Measurements from ENCODE around the gene LMO1. TPM values are rescaled to one million over a fixed set of nuclear protein-coding genes. Genes with fewer than 3 reads are reported as not detected.

LMO1 gene
- total and polyA plus RNA-seq, 10 donors = 0.17 to 1.0 (median 0.57) TPM; not detected in 5

GRCh38 chr11:8219257-8220021, 44.2 kb downstream of the LMO1 start:
- H3K4me1 ChIP-seq = no peaks in the 10 kb centered on the region
- no peak for DNase-seq
- no peaks in the 10 kb centered on the region for H3K27me3 ChIP-seq (replicated peaks in 1 of 7)
- TF ChIP-seq POLR2A (IDR thresholded peaks at IDR 0.05) (no peak), POLR2AphosphoS5 (IDR thresholded peaks at IDR 0.05) (no peak)
- TF ChIP-seq, protein P1, sequence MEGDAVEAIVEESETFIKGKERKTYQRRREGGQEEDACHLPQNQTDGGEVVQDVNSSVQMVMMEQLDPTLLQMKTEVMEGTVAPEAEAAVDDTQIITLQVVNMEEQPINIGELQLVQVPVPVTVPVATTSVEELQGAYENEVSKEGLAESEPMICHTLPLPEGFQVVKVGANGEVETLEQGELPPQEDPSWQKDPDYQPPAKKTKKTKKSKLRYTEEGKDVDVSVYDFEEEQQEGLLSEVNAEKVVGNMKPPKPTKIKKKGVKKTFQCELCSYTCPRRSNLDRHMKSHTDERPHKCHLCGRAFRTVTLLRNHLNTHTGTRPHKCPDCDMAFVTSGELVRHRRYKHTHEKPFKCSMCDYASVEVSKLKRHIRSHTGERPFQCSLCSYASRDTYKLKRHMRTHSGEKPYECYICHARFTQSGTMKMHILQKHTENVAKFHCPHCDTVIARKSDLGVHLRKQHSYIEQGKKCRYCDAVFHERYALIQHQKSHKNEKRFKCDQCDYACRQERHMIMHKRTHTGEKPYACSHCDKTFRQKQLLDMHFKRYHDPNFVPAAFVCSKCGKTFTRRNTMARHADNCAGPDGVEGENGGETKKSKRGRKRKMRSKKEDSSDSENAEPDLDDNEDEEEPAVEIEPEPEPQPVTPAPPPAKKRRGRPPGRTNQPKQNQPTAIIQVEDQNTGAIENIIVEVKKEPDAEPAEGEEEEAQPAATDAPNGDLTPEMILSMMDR (IDR thresholded peaks at IDR 0.05 in 8 of 11, conservative IDR thresholded peaks at IDR 0.05 in 3 of 11) = peak in 10 of 11 experiments; percentile 10 to 71 (median 56)
- intact Hi-C loops (cut with DNase I; ENCODE audit: low total_unique reads) = no loop called here
- H3K36me3 ChIP-seq = no peaks in the 10 kb centered on the region
- WGBS, 5 donors = 75 to 90% (median 83%) methylated on average over 11 to 16 of the region's 16 CpGs
- H3K27ac ChIP-seq = no peak overlapping the region
- H3K4me3 ChIP-seq = no peak overlapping the region
- no peaks in the 10 kb centered on the region for H3K9me3 ChIP-seq

- 83 to 92% (median 89%) methylated on average over 11 of the region's 11 CpGs for WGBS, 5 donors
- TF ChIP-seq POLR2A (IDR thresholded peaks at IDR 0.05) (no peak), POLR2AphosphoS5 (IDR thresholded peaks at IDR 0.05) (no peak)
- TF ChIP-seq, protein P1 (IDR thresholded peaks at IDR 0.05 in 8 of 11, conservative IDR thresholded peaks at IDR 0.05 in 3 of 11) = no peak
- Histone ChIP-seq H3K4me1 (no peaks in the 10 kb centered on the region), H3K27me3 (replicated peaks in 1 of 7) (no peaks in the 10 kb centered on the region), H3K36me3 (no peaks in the 10 kb centered on the region), H3K27ac (no peak overlapping the region), H3K4me3 (no peak overlapping the region), H3K9me3 (no peaks in the 10 kb centered on the region)
- DNase-seq = no peak
- intact Hi-C loops (cut with DNase I; ENCODE audit: low total_unique reads) = no loop called here
Observed at GRCh38 chr11:8218840-8219239, 44.8 kb downstream of the LMO1 start.

DNA sequence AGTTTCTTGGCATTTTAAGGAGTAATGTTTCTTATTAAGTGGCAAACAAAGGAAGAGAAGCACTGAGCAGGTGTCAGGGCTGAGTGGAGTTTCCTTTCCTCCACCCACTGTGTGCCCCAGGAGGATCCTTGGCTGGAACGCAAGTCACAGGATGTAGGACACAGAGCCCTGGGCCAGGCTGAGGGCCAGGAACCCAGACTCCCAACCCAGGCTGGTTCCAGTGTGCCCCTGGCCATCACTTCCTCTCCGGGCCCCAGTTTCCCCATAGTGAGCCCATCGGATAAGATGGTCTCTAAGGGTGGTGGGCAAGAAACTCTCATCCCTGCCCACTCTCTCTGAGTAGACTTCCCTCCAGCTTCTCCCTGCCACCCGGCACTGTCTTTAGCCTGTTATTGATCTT, 45.3 kb downstream of the LMO1 start:
- TF ChIP-seq POLR2A (IDR thresholded peaks at IDR 0.05) (no peak), POLR2AphosphoS5 (IDR thresholded peaks at IDR 0.05) (no peak)
- TF ChIP-seq, protein P1 (IDR thresholded peaks at IDR 0.05 in 8 of 11, conservative IDR thresholded peaks at IDR 0.05 in 3 of 11) = no peak
- Histone ChIP-seq H3K36me3 (no peaks in the 10 kb centered on the region), H3K4me3 (no peak overlapping the region), H3K9me3 (no peaks in the 10 kb centered on the region), H3K4me1 (no peaks in the 10 kb centered on the region), H3K27ac (no peak overlapping the region), H3K27me3 (replicated peaks in 1 of 7) (no peaks in the 10 kb centered on the region)
- WGBS, 5 donors = 66 to 81% (median 77%) methylated on average over 4 of the region's 4 CpGs
- intact Hi-C loops (cut with DNase I; ENCODE audit: low total_unique reads) = no loop called here
- DNase-seq = no peak

- H3K9me3 ChIP-seq = no peaks in the 10 kb centered on the region
- WGBS, 5 donors = 81 to 92% (median 87%) methylated on average over 11 of the region's 11 CpGs
- intact Hi-C loops (cut with DNase I; ENCODE audit: low total_unique reads) = no loop called here
- DNase-seq = no peak
- H3K4me1 ChIP-seq = no peaks in the 10 kb centered on the region
- H3K27ac ChIP-seq = no peak overlapping the region
- no peak overlapping the region for H3K4me3 ChIP-seq
- no peaks in the 10 kb centered on the region for H3K27me3 ChIP-seq (replicated peaks in 1 of 7)
- TF ChIP-seq POLR2A (IDR thresholded peaks at IDR 0.05) = no peak
- TF ChIP-seq POLR2AphosphoS5 (IDR thresholded peaks at IDR 0.05) = no peak
- TF ChIP-seq, protein P1 (IDR thresholded peaks at IDR 0.05 in 8 of 11, conservative IDR thresholded peaks at IDR 0.05 in 3 of 11) = no peak
- H3K36me3 ChIP-seq = no peaks in the 10 kb centered on the region
Observed at GRCh38 chr11:8217926-8218325, 45.8 kb downstream of the LMO1 start.
